ENCODE measurements around the gene MED7. TPM values are rescaled to one million over a fixed set of nuclear protein-coding genes. Genes with fewer than 3 reads are reported as not detected.

Gene MED7
- total and polyA plus RNA-seq, 2 of the 8 experiments (the other 6 are each of a cell fraction or from before 2014, with no cell fraction given) = 6.9 to 9.5 TPM

DNA sequence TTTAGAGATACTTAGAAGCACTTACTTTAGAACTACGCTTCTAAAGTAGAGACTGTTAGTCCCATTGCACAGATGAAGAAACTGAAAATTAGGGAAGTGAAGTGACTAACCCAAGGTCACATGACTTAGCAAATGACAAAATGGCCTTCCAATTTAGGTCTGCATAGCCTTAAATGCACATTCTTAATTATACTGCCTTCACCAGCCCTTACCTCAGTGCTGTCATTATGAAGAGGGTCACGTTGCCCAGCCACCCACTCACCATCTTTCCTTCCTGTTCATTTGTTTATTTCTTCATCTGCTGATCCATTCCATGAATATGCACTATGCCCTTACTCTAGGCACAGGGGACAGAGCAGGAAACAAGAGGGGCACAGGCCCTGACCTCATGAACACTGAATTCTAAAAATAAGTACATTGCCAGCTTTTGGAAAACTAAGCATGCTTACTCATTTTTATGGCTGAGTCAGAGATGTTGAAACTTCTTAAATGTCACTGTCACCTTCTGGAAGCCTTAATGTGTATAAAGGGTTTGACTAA is 42.5 kb downstream of the MED7 start:
- Histone ChIP-seq H3K79me2 (ENCODE audit: control insufficient read depth in 1 of 2, insufficient read depth in 2 of 2, low read length in 2 of 2) (no peaks in the 10 kb centered on the region), H3K4me3 (ENCODE audit: extremely low read depth in 1 of 4, insufficient read depth in 2 of 4, low read depth in 3 of 4, low read length in 4 of 4) (no peak overlapping the region), H2BK5ac (ENCODE audit: low read depth, low read length) (no peak overlapping the region), H4K8ac (ENCODE audit: extremely low read depth, insufficient read depth, low read length) (no peak overlapping the region), H2AFZ (ENCODE audit: low read length) (no peak overlapping the region), H2BK120ac (replicated peaks; ENCODE audit: low read depth, low read length) (no peak overlapping the region), H4K20me1 (replicated peaks in 1 of 2; ENCODE audit: control insufficient read depth in 1 of 2, insufficient read depth in 2 of 2, low read length in 2 of 2) (no peaks in the 10 kb centered on the region), H3K56ac (replicated peaks; ENCODE audit: insufficient read length, low read depth, low read length) (no peak overlapping the region), H3K23me2 (ENCODE audit: low read depth, low read length) (no peaks in the 10 kb centered on the region; the same call in 1 of the 2 replicates), H3K14ac (ENCODE audit: insufficient read length) (no peak overlapping the region), H3K9ac (replicated peaks in 1 of 4; ENCODE audit: extremely low read depth in 1 of 4, low read depth in 3 of 4, low read length in 3 of 4) (no peak overlapping the region), H3K79me1 (ENCODE audit: low read depth, low read length) (no peaks in the 10 kb centered on the region), H2BK20ac (ENCODE audit: low read length) (no peak overlapping the region), H2BK12ac (ENCODE audit: low read depth, low read length) (no peak overlapping the region), H3K36me3 (ENCODE audit: control insufficient read depth in 2 of 4, insufficient read depth in 4 of 4, low read length in 3 of 4) (no peaks in the 10 kb centered on the region), H4K5ac (ENCODE audit: insufficient read length, low read depth, low read length) (no peak overlapping the region), H2BK15ac (ENCODE audit: low read length) (no peak overlapping the region), H3K4me1 (replicated peaks in 1 of 4; ENCODE audit: control insufficient read depth in 3 of 4, insufficient read depth in 4 of 4, low read length in 3 of 4) (no peaks in the 10 kb centered on the region), H3K9me3 (ENCODE audit: insufficient read depth in 2 of 2, low read depth in 1 of 2, low read length in 1 of 2) (no peaks in the 10 kb centered on the region), H4K91ac (replicated peaks; ENCODE audit: insufficient read length, low read length) (no peak overlapping the region), H2AK5ac (ENCODE audit: low read depth, low read length) (no peak overlapping the region), H3K18ac (ENCODE audit: extremely low read depth, low read length) (no peak overlapping the region), H3K27me3 (replicated peaks in 1 of 4; ENCODE audit: control insufficient read depth in 3 of 4, extremely low read depth in 1 of 4, insufficient read depth in 3 of 4, low read length in 3 of 4) (no peaks in the 10 kb centered on the region), H3K23ac (ENCODE audit: insufficient read length) (no peak overlapping the region), H3K4me2 (ENCODE audit: insufficient read depth in 1 of 2, low read depth in 2 of 2, low read length in 2 of 2) (no peak overlapping the region), H3K27ac (ENCODE audit: low read depth, low read length) (no peak overlapping the region), H3K4ac (replicated peaks; ENCODE audit: insufficient read length, low read depth, low read length) (no peak overlapping the region)
- CTCF ChIA-PET (ENCODE audit: partially characterized antibody) = no interaction called here
- POLR2A ChIA-PET (ENCODE audit: partially characterized antibody) = no interaction called here
- DNase-seq (ENCODE audit: low read depth in 1 of 2, low spot score in 2 of 2) = no peak
- 95% methylated on average over 2 of the region's 2 CpGs; no CpG with 5 or more reads in 1 of the 2 experiments for WGBS, 2 experiments (ENCODE audit: extremely low coverage in 1 of 2, insufficient coverage in 1 of 2, insufficient read length in 1 of 2, insufficient replicate concordance in 2 of 2, low coverage in 1 of 2, low lambda C conversion rate in 2 of 2, missing lambda C conversion rate in 1 of 2)
- no peak for FAIRE-seq
- TF ChIP-seq RBBP5 (IDR thresholded peaks at IDR 0.05; ENCODE audit: borderline replicate concordance, low read depth, low read length) (no peak), CREB1 (IDR thresholded peaks at IDR 0.05) (no peak), BACH1 (IDR thresholded peaks at IDR 0.05; ENCODE audit: low read length) (no peak), SRF (IDR thresholded peaks at IDR 0.05; ENCODE audit: low read depth, low read length) (no peak), SUZ12 (IDR thresholded peaks at IDR 0.05; ENCODE audit: low read length) (no peak), TAF7 (optimal IDR thresholded peaks at IDR 0.05; ENCODE audit: borderline replicate concordance, low read depth, low read length) (no peak), EGR1 (IDR thresholded peaks at IDR 0.05; ENCODE audit: borderline replicate concordance, low read depth, low read length) (no peak), TCF12 (IDR thresholded peaks at IDR 0.05; ENCODE audit: low read depth, low read length) (no peak), CBX5 (IDR thresholded peaks at IDR 0.05; ENCODE audit: low read depth, low read length) (no peak), SP2 (IDR thresholded peaks at IDR 0.05; ENCODE audit: low read length) (no peak)
- TF ChIP-seq, protein P1, sequence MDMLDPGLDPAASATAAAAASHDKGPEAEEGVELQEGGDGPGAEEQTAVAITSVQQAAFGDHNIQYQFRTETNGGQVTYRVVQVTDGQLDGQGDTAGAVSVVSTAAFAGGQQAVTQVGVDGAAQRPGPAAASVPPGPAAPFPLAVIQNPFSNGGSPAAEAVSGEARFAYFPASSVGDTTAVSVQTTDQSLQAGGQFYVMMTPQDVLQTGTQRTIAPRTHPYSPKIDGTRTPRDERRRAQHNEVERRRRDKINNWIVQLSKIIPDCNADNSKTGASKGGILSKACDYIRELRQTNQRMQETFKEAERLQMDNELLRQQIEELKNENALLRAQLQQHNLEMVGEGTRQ (IDR thresholded peaks at IDR 0.05; ENCODE audit: low read length) = no peak
- TF ChIP-seq, protein P2, sequence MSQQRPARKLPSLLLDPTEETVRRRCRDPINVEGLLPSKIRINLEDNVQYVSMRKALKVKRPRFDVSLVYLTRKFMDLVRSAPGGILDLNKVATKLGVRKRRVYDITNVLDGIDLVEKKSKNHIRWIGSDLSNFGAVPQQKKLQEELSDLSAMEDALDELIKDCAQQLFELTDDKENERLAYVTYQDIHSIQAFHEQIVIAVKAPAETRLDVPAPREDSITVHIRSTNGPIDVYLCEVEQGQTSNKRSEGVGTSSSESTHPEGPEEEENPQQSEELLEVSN (IDR thresholded peaks at IDR 0.05) = no peak
